HepG2 (cell line): ENCODE data around the gene PRIMA1. TPM values are rescaled to one million over a fixed set of nuclear protein-coding genes. Genes with fewer than 3 reads are reported as not detected.

Experiments
- ATAC-seq: fragments of 200-7000 bp; cut with Tn5 transposase; 3 replicates; pipeline ENCODE4 v1.9.1; 2020; ENCODE audit warnings: mild to moderate bottlenecking, moderate library complexity
- BruUV-seq: library from RNA; stranded (reverse); fragments of 400-500 nt; replicated peaks from 2 replicates; lab custom pipeline; 2021; lab: Mats Ljungman, UMichigan
- CTCF ChIA-PET: fragments of 300-600 bp; formaldehyde crosslinking; extraction: SDS; loops from one replicate; lab custom pipeline; 2021; ENCODE audit warnings: low total read pairs, inconsistent platforms, low intra/inter-chr PET ratio; lab: Yijun Ruan, JAX
- POLR2A ChIA-PET: fragments of 350-600 bp; sonication (Branson Sonifier 250); formaldehyde crosslinking; loops from one replicate; lab custom pipeline; 2020; ENCODE audit warnings: antibody characterized with exemption, inconsistent platforms; lab: Yijun Ruan, JAX
- DNase-seq: peaks from one replicate; pipeline ENCODE4 v3.0.0-alpha.2; 2015; ENCODE audit warnings: low spot score
- FAIRE-seq: peaks from 3 replicates; lab custom pipeline; 2011; peaks lifted over from hg19 to GRCh38; lab: Jason Lieb, UNC
- H2AFZ ChIP-seq: one replicate; pipeline ENCODE4 v1.6.1; 2011; ENCODE audit warnings: low read length, inconsistent platforms
- H3K27ac ChIP-seq: fragments of 300-600 bp; 3 replicates; pipeline ENCODE4 v1.8.0; 2011; ENCODE audit warnings: mixed run types, mild to moderate bottlenecking, mixed read lengths, low read length, inconsistent platforms; ENCODE audit not compliant: insufficient read depth; ENCODE audit errors: extremely low read length
- H3K27me3 ChIP-seq, 2 experiments: fragments of 200-600 bp in 1 of 2; 2 replicates in 1 of 2; 3 replicates in 1 of 2; pipeline versions ENCODE4 v1.6.0 to v1.8.0; 2011; ENCODE audit warnings: low read length in 2 of 2, mild to moderate bottlenecking in 2 of 2, moderate library complexity in 2 of 2, inconsistent platforms in 1 of 2; ENCODE audit not compliant: insufficient read depth in 2 of 2, control insufficient read depth in 1 of 2
- H3K36me3 ChIP-seq, 2 experiments: fragments of 200-600 bp in 1 of 2; replicated peaks in 1 of 2; 2 replicates in 1 of 2; 3 replicates in 1 of 2; pipeline versions ENCODE4 v1.5.1 to v1.8.0; 2011; ENCODE audit warnings: low read length in 2 of 2, inconsistent platforms in 1 of 2; ENCODE audit not compliant: insufficient read depth in 2 of 2, control insufficient read depth in 1 of 2
- H3K4me1 ChIP-seq: 2 replicates; pipeline ENCODE4 v1.5.1; 2012; ENCODE audit warnings: low read length, inconsistent platforms; ENCODE audit not compliant: insufficient read depth
- H3K4me2 ChIP-seq: 2 replicates; pipeline ENCODE4 v1.6.0; 2011; ENCODE audit warnings: low read depth, low read length, inconsistent platforms
- H3K4me3 ChIP-seq, 3 experiments: fragments of 200-600 bp in 1 of 3; sonication (generic), shearing (Covaris generic) in 1 of 3; replicated peaks in 1 of 3; 2 replicates each; pipeline ENCODE4 v1.5.1; 2011 to 2016; ENCODE audit warnings: low read length in 3 of 3, inconsistent platforms in 2 of 3, low read depth in 2 of 3, mild to moderate bottlenecking in 2 of 3, control low read depth in 1 of 3, mixed read lengths in 1 of 3; ENCODE audit not compliant: insufficient read depth in 1 of 3
- H3K79me2 ChIP-seq: one replicate; pipeline ENCODE4 v1.6.1; 2011; ENCODE audit warnings: low read length, inconsistent platforms; ENCODE audit not compliant: insufficient read depth
- H3K9ac ChIP-seq: 2 replicates; pipeline ENCODE4 v1.6.0; 2011; ENCODE audit warnings: mild to moderate bottlenecking, low read depth, low read length, inconsistent platforms; ENCODE audit not compliant: insufficient read depth
- H3K9me3 ChIP-seq: 2 replicates; pipeline ENCODE4 v1.5.1; 2012; ENCODE audit warnings: mild to moderate bottlenecking, low read length
- H4K20me1 ChIP-seq: 2 replicates; pipeline ENCODE4 v1.6.0; 2011; ENCODE audit warnings: inconsistent platforms, mild to moderate bottlenecking, low read length, moderate library complexity; ENCODE audit not compliant: insufficient read depth
- CBX2 ChIP-seq, 2 experiments: fragments of 200-600 bp in 1 of 2; sonication (generic); formaldehyde crosslinking in 1 of 2; IDR thresholded peaks; 2 replicates each; pipeline versions ENCODE4 v1.7.0 to v1.8.1; 2018 to 2022; ENCODE audit warnings: low read depth in 2 of 2, low read length in 1 of 2, mild to moderate bottlenecking in 1 of 2, missing genetic modification reagents in 1 of 2
- HOXA9 ChIP-seq: sonication (generic); formaldehyde crosslinking; IDR thresholded peaks from 2 replicates; pipeline ENCODE4 v1.8.1; 2022; ENCODE audit warnings: missing genetic modification reagents, mild to moderate bottlenecking, moderate library complexity, borderline replicate concordance
- TEAD3 ChIP-seq: optimal IDR thresholded peaks from 2 replicates; pipeline ENCODE3; 2016; ENCODE audit warnings: borderline replicate concordance
- ZNF614 ChIP-seq: IDR thresholded peaks from 2 replicates; pipeline ENCODE4 v1.6.1; 2018; ENCODE audit warnings: missing biosample characterization, missing genetic modification reagents, inconsistent platforms, borderline replicate concordance
- ZSCAN22 ChIP-seq: sonication (generic); formaldehyde crosslinking; IDR thresholded peaks from 2 replicates; pipeline ENCODE4 v1.4.0; 2020; ENCODE audit warnings: mild to moderate bottlenecking, missing genetic modification reagents
- WGBS: methylation state at CpG from one replicate; pipeline ENCODE4 v1.1.6; 2017; ENCODE audit warnings: low lambda C conversion rate; 5-methylcytosine and 5-hydroxymethylcytosine counted together
- in situ Hi-C: cut with HindIII; loops from 2 replicates; pipeline ENCODE4 v1.10.0; 2017; ENCODE audit warnings: low pct_unique_long_range_greater_than_20kb; ENCODE audit not compliant: extremely low pct_ligation_motif_present
- intact Hi-C: fragments of 100-400 bp; cut with micrococcal nuclease; formaldehyde crosslinking; loops from one replicate; pipeline ENCODE4 v1.10.0; 2022; ENCODE audit not compliant: unreplicated experiment
- polyA plus RNA-seq, 8 experiments: library from polyadenylated mRNA; depleted of rRNA in 3 of 8; stranded (reverse) in 7 of 8; unstranded in 1 of 8; fragments of >200 nt; fragmentation: Illumina TruSeq in 4 of 8; extraction: Trizol in 4 of 8; gene quantifications; 2 replicates each; pipeline versions ENCODE4 v1.2.1 to v1.2.3, GENCODE V29; 2011 to 2016; ENCODE audit warnings: low read depth in 4 of 8, missing spikeins in 1 of 8, mixed read lengths in 1 of 8; ENCODE audit not compliant: insufficient read depth in 1 of 8
- total RNA-seq, 5 experiments: library from RNA; depleted of rRNA; stranded (reverse); fragments of >200 nt; fragmentation: Illumina TruSeq; extraction: Trizol; gene quantifications; 2 replicates each; pipeline ENCODE4 v1.2.3, GENCODE V29; 2016; ENCODE audit warnings: low read depth in 1 of 5

The PRIMA1 gene
- total and polyA plus RNA-seq, 2 of the 13 experiments (the other 11 are each of a cell fraction or from before 2014, with no cell fraction given): 2.4 to 3.2 TPM

DNA sequence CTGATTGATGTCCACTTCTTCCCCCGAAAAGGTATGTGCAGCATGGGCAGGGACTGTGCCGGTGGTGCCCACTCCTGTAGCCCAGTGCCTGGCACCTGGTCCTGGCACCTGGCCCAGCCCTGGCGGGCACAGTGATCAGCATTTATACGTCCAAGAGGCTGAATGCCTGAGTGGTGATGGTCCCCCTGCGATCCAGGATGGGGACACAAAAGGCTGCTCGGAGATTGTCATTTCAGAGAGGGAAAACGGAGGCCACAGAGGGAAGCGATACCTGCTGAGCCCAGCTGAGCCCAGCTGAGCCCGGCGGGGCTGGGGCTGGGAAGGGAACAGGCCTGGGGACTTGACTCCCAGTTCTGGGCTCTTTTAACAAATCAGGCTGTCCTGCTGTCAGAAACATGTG, 55.8 kb downstream of the PRIMA1 start:
- 85% methylated on average over 7 of the region's 10 CpGs for WGBS
- no peaks in the 10 kb centered on the region for H3K27me3 ChIP-seq
- no peak overlapping the region for H3K4me3 ChIP-seq
- no peak overlapping the region for H2AFZ ChIP-seq
- ATAC-seq (no peak), FAIRE-seq (no peak), DNase-seq (no peak)
- no peak overlapping the region for H3K4me2 ChIP-seq
- ChIA-PET POLR2A (no interaction called here), CTCF (no interaction called here)
- no peak overlapping the region for H3K27ac ChIP-seq
- H3K79me2 ChIP-seq: no peaks in the 10 kb centered on the region
- intact Hi-C loops: no loop called here
- H4K20me1 ChIP-seq: no peaks in the 10 kb centered on the region
- in situ Hi-C loops: no loop called here
- BruUV-seq: no TSS peak
- H3K36me3 ChIP-seq: no peaks in the 10 kb centered on the region; a peak in 1 of 5 replicates
- H3K4me1 ChIP-seq: no peaks in the 10 kb centered on the region
- no peak overlapping the region for H3K9ac ChIP-seq
- no peak for TF ChIP-seq TEAD3 (CRISPR knock-in tag)
- H3K9me3 ChIP-seq: no peaks in the 10 kb centered on the region

- in situ Hi-C loops: no loop called here
- Histone ChIP-seq H3K9me3 (no peaks in the 10 kb centered on the region), H3K4me1 (no peaks in the 10 kb centered on the region), H4K20me1 (no peaks in the 10 kb centered on the region), H3K27me3 (no peaks in the 10 kb centered on the region), H3K4me3 (no peak overlapping the region), H2AFZ (no peak overlapping the region), H3K27ac (no peak overlapping the region), H3K79me2 (no peaks in the 10 kb centered on the region), H3K4me2 (no peak overlapping the region)
- BruUV-seq: no TSS peak
- FAIRE-seq: no peak
- WGBS: 90% methylated on average over 3 of the region's 7 CpGs
- intact Hi-C loops: no loop called here
- CTCF ChIA-PET: no interaction called here
- POLR2A ChIA-PET: no interaction called here
- DNase-seq: no peak
- TF ChIP-seq HOXA9 (CRISPR knock-in tag) (no peak), ZSCAN22 (CRISPR knock-in tag) (no peak), ZNF614 (CRISPR knock-in tag) (no peak), CBX2 (IDR thresholded peaks at IDR 0.05; ENCODE audit: low read depth, low read length) (no peak), CBX2 (CRISPR knock-in tag; IDR thresholded peaks at IDR 0.05; ENCODE audit: low read depth) (no peak)
- TF ChIP-seq, all 625 proteins: peak for 0
- no peaks in the 10 kb centered on the region; a peak in 1 of 5 replicates for H3K36me3 ChIP-seq
- no peak for ATAC-seq
- no peak overlapping the region for H3K9ac ChIP-seq
Measured at GRCh38 chr14:93731753-93732152, 56.5 kb downstream of the PRIMA1 start.
